ENCODE data around the gene VPS36. TPM values are rescaled to one million over a fixed set of nuclear protein-coding genes. Genes with fewer than 3 reads are reported as not detected.

The VPS36 gene
- total and polyA plus RNA-seq, 9 of the 15 experiments (the other 6 are each of a cell fraction or from before 2014, with no cell fraction given): 8.4 to 30.6 (median 23.7) TPM

DNA sequence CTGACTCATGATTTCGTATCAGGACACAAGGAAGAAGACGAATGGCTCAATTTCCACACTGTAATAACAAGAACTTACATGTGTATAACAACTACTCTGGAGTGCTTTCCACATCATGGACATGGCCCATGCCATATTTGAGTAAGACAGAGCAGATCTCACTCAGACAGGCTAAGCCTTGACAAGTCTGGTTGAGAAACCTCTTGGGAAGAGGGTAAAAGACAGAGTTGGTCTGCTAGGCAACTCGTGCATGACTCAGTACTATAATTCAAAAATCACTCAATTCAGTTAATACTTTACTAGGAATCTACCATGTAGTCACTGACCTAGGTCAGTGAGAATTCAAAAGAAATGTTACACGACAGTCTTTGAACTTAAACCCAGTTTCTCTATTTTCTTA lies 38.8 kb downstream of the VPS36 start (continued):
- TF ChIP-seq ZBTB40 (IDR thresholded peaks at IDR 0.05) (no peak), ZBTB40 (CRISPR knock-in tag; IDR thresholded peaks at IDR 0.05) (no peak), FOXP1 (CRISPR knock-in tag; IDR thresholded peaks at IDR 0.05) (no peak), CREB3L1 (IDR thresholded peaks at IDR 0.05; ENCODE audit: borderline replicate concordance, low read depth) (no peak), RBM22 (IDR thresholded peaks at IDR 0.05; ENCODE audit: low read depth, low read length, poor library complexity, severe bottlenecking) (no peak)
